H9 (cell line): ENCODE data around the gene CEACAM6. TPM values are rescaled to one million over a fixed set of nuclear protein-coding genes. Genes with fewer than 3 reads are reported as not detected.

Experiments used
- DNase-seq: peaks from one replicate; pipeline ENCODE4 v3.0.0-alpha.2; 2017
- H2AFZ ChIP-seq: one replicate; pipeline ENCODE4 v1.6.1; 2013; ENCODE audit warnings: mild to moderate bottlenecking, low read length, control low read depth, moderate library complexity
- H2AK5ac ChIP-seq: 2 replicates; pipeline ENCODE4 v1.6.1; 2013; ENCODE audit warnings: low read length, control low read depth, mixed read lengths; ENCODE audit not compliant: insufficient read length
- H2BK120ac ChIP-seq: one replicate; pipeline ENCODE4 v1.6.1; 2013; ENCODE audit warnings: low read depth, mild to moderate bottlenecking, low read length, control low read depth, inconsistent platforms; ENCODE audit not compliant: poor library complexity, severe bottlenecking
- H2BK12ac ChIP-seq: 2 replicates; pipeline ENCODE4 v1.6.1; 2013; ENCODE audit warnings: low read length, control low read depth, mixed read lengths, low read depth; ENCODE audit not compliant: insufficient read length
- H2BK15ac ChIP-seq: 2 replicates; pipeline ENCODE4 v1.6.1; 2013; ENCODE audit warnings: low read depth, low read length, control low read depth
- H2BK20ac ChIP-seq: one replicate; pipeline ENCODE4 v1.6.1; 2013; ENCODE audit warnings: low read depth, mild to moderate bottlenecking, low read length, control low read depth, inconsistent platforms; ENCODE audit not compliant: poor library complexity, severe bottlenecking
- H2BK5ac ChIP-seq: 2 replicates; pipeline ENCODE4 v1.6.1; 2013; ENCODE audit warnings: low read length, control low read depth, mixed read lengths; ENCODE audit not compliant: insufficient read length
- H3K14ac ChIP-seq: 2 replicates; pipeline ENCODE4 v1.6.1; 2013; ENCODE audit warnings: low read length, control low read depth; ENCODE audit not compliant: insufficient read depth
- H3K18ac ChIP-seq: 2 replicates; pipeline ENCODE4 v1.6.1; 2013; ENCODE audit warnings: low read depth, mild to moderate bottlenecking, mixed read lengths, low read length, control low read depth; ENCODE audit not compliant: insufficient read length
- H3K23ac ChIP-seq: 2 replicates; pipeline ENCODE4 v1.6.1; 2013; ENCODE audit warnings: low read length, control low read depth, mixed read lengths, low read depth; ENCODE audit not compliant: insufficient read length
- H3K23me2 ChIP-seq: 2 replicates; pipeline ENCODE4 v1.6.1; 2013; ENCODE audit warnings: low read depth, mild to moderate bottlenecking, mixed read lengths, low read length, control low read depth; ENCODE audit not compliant: insufficient read length, poor library complexity, severe bottlenecking
- H3K27ac ChIP-seq: 2 replicates; pipeline ENCODE4 v1.5.1; 2013; ENCODE audit warnings: low read length, control low read depth, mixed read lengths, low read depth; ENCODE audit not compliant: insufficient read length
- H3K27me3 ChIP-seq: 2 replicates; pipeline ENCODE4 v1.6.1; 2013; ENCODE audit warnings: low read length, control low read depth, inconsistent platforms; ENCODE audit not compliant: insufficient read depth
- H3K4ac ChIP-seq: 2 replicates; pipeline ENCODE4 v1.6.1; 2013; ENCODE audit warnings: low read depth, mild to moderate bottlenecking, control low read depth, inconsistent platforms, low read length, moderate library complexity
- H3K4me1 ChIP-seq: 2 replicates; pipeline ENCODE4 v1.6.1; 2013; ENCODE audit warnings: low read length, control low read depth, inconsistent platforms; ENCODE audit not compliant: insufficient read depth
- H3K4me2 ChIP-seq: 2 replicates; pipeline ENCODE4 v1.6.1; 2013; ENCODE audit warnings: low read length, control low read depth, mixed read lengths; ENCODE audit not compliant: insufficient read length, insufficient read depth
- H3K56ac ChIP-seq: 2 replicates; pipeline ENCODE4 v1.6.1; 2013; ENCODE audit warnings: low read depth, mild to moderate bottlenecking, mixed read lengths, low read length, control low read depth; ENCODE audit not compliant: insufficient read length
- H3K79me1 ChIP-seq: 2 replicates; pipeline ENCODE4 v1.6.1; 2013; ENCODE audit warnings: low read depth, mild to moderate bottlenecking, moderate library complexity, low read length, control low read depth, inconsistent platforms; ENCODE audit not compliant: insufficient read depth, poor library complexity, severe bottlenecking
- H3K79me2 ChIP-seq: 2 replicates; pipeline ENCODE4 v1.6.1; 2013; ENCODE audit warnings: low read length, control low read depth, inconsistent platforms; ENCODE audit not compliant: insufficient read depth
- H3K9ac ChIP-seq: 2 replicates; pipeline ENCODE4 v1.6.1; 2013; ENCODE audit warnings: low read length, control low read depth, mixed read lengths; ENCODE audit not compliant: insufficient read length; ENCODE audit errors: extremely low read depth
- H3K9me3 ChIP-seq: one replicate; pipeline ENCODE4 v1.6.1; 2013; ENCODE audit warnings: low read depth, low read length, inconsistent platforms; ENCODE audit not compliant: control insufficient read depth
- H3T11ph ChIP-seq: one replicate; pipeline ENCODE4 v1.6.1; 2013; ENCODE audit warnings: mild to moderate bottlenecking, low read length, control low read depth, inconsistent platforms
- H4K20me1 ChIP-seq: one replicate; pipeline ENCODE4 v1.6.1; 2013; ENCODE audit not compliant: control insufficient read depth, insufficient read length, insufficient read depth
- H4K5ac ChIP-seq: 2 replicates; pipeline ENCODE4 v1.6.1; 2013; ENCODE audit warnings: low read depth, mild to moderate bottlenecking, mixed read lengths, low read length, control low read depth; ENCODE audit not compliant: insufficient read length
- H4K8ac ChIP-seq: replicated peaks from 2 replicates; pipeline ENCODE4 v1.6.1; 2013; ENCODE audit warnings: low read length, control low read depth, mixed read lengths, low read depth; ENCODE audit not compliant: insufficient read length
- H4K91ac ChIP-seq: 2 replicates; pipeline ENCODE4 v1.6.1; 2013; ENCODE audit warnings: low read depth, mild to moderate bottlenecking, moderate library complexity, mixed read lengths, low read length, control low read depth; ENCODE audit not compliant: insufficient read length
- H3K27ac Mint-ChIP-seq, 3 experiments: 2 replicates in 2 of 3; 3 replicates in 1 of 3; pipeline ENCODE4 v1.8.0; 2020 to 2021; ENCODE audit warnings: mixed read lengths in 3 of 3, mild to moderate bottlenecking in 1 of 3, moderate library complexity in 1 of 3
- H3K27me3 Mint-ChIP-seq: 2 replicates; pipeline ENCODE4 v1.8.0; 2021; ENCODE audit warnings: low read depth, mild to moderate bottlenecking, moderate library complexity, mixed read lengths
- H3K36me3 Mint-ChIP-seq, 3 experiments: 2 replicates in 2 of 3; 3 replicates in 1 of 3; pipeline ENCODE4 v1.8.0; 2020 to 2021; ENCODE audit warnings: low read depth in 3 of 3, mixed read lengths in 3 of 3; ENCODE audit not compliant: insufficient read depth in 1 of 3
- H3K4me1 Mint-ChIP-seq, 2 experiments: 2 replicates each; pipeline ENCODE4 v1.8.0; 2020; ENCODE audit warnings: mixed read lengths in 2 of 2
- H3K4me3 Mint-ChIP-seq, 2 experiments: 2 replicates in 1 of 2; 3 replicates in 1 of 2; pipeline ENCODE4 v1.8.0; 2020 to 2021; ENCODE audit warnings: mild to moderate bottlenecking in 2 of 2, mixed read lengths in 2 of 2, moderate library complexity in 1 of 2
- H3K9me3 Mint-ChIP-seq, 2 experiments: 2 replicates in 1 of 2; 3 replicates in 1 of 2; pipeline ENCODE4 v1.8.0; 2020; ENCODE audit warnings: mild to moderate bottlenecking in 2 of 2, mixed read lengths in 2 of 2, moderate library complexity in 1 of 2
- CTCF ChIP-seq: fragments of 200-600 bp; sonication (generic); conservative IDR thresholded peaks from 3 replicates; pipeline ENCODE4 v1.8.0; 2021; ENCODE audit warnings: antibody characterized with exemption, mild to moderate bottlenecking
- WGBS: extraction: QIAGEN DNeasy Blood & Tissue Kit; methylation state at CpG from one replicate; pipeline ENCODE4 v1.1.7; 2013; ENCODE audit warnings: missing lambda C conversion rate, low lambda C conversion rate, mixed read lengths; ENCODE audit not compliant: insufficient read length; ENCODE audit errors: extremely low coverage; 5-methylcytosine and 5-hydroxymethylcytosine counted together
- total RNA-seq: library from RNA; stranded (reverse); gene quantifications from 2 replicates; pipeline ENCODE4 v1.2.1, GENCODE V29; 2021

CEACAM6 gene
- total RNA-seq, 1 experiment from 2014 or later: not detected

DNA sequence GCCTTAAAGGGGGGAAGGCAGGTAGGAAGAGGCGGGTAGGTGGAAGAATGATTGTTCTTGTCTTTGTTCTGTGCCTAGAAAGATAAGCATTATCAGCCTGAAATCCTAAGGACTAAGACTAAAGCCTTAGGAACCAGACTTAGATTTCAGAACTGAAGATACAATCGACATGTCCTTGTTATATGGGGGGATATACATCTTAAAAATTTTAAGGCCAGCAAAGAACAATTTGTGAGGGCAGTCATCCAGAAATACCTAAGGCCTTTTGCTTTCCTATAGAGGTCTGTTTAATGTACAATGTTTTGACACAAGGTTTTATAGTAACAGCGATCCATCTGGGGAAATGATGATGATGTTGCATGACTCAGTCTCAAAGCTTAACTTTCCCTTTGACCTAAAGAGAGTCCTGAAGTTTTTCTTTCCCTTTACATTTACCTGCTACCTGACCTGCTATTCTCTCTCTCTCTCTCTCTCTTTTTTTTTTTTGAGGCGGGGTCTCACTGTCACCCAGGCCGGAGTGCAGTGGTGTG lies 20.2 kb upstream of the CEACAM6 start:
- Mint-ChIP-seq H3K4me1 (no peaks in the 10 kb centered on the region), H3K27me3 (no peaks in the 10 kb centered on the region; the same call in 1 of the 2 replicates), H3K4me3 (no peak overlapping the region), H3K36me3 (peaks cover 0 to 28% (median 0%) of the 10 kb centered on the region in 3 experiments; a peak in 2 of 7 replicates), H3K27ac (no peak overlapping the region), H3K9me3 (peaks cover 75 to 94% of the 10 kb centered on the region in 2 experiments)
- no peak overlapping the region for H2BK20ac ChIP-seq
- no peak overlapping the region for H3K4me2 ChIP-seq
- H3K56ac ChIP-seq: no peak overlapping the region
- no peaks in the 10 kb centered on the region for H4K20me1 ChIP-seq
- peaks cover 33% of the 10 kb centered on the region for H3K9me3 ChIP-seq
- H3K79me2 ChIP-seq: no peaks in the 10 kb centered on the region
- no peak overlapping the region for H2BK120ac ChIP-seq
- H3K4ac ChIP-seq: no peak overlapping the region
- H3K4me1 ChIP-seq: no peaks in the 10 kb centered on the region
- no peak overlapping the region for H3K14ac ChIP-seq
- TF ChIP-seq CTCF: no peak
- no peaks in the 10 kb centered on the region for H3K79me1 ChIP-seq
- no peak overlapping the region for H2BK12ac ChIP-seq
- no peak overlapping the region for H3K23ac ChIP-seq
- H3K18ac ChIP-seq: no peak overlapping the region
- no peak for DNase-seq
- no CpG with 5 or more reads among the region's 5 CpGs for WGBS
- no peak overlapping the region for H4K8ac ChIP-seq
- H3K27ac ChIP-seq: no peak overlapping the region
- H2AK5ac ChIP-seq: no peak overlapping the region
- no peak overlapping the region for H4K91ac ChIP-seq
- no peak overlapping the region for H4K5ac ChIP-seq
- no peak overlapping the region for H2BK15ac ChIP-seq
- no peak overlapping the region for H3T11ph ChIP-seq
- no peak overlapping the region for H3K9ac ChIP-seq
- H2AFZ ChIP-seq: no peak overlapping the region
- H3K23me2 ChIP-seq: no peaks in the 10 kb centered on the region
- H2BK5ac ChIP-seq: no peak overlapping the region
- no peaks in the 10 kb centered on the region for H3K27me3 ChIP-seq
